KMS-11 (cell line): Measurements from ENCODE around the gene DCHS2.

Source experiments
- H2AFZ ChIP-seq: fragments of 200-600 bp; sonication (generic); 2 replicates; pipeline ENCODE4 v1.6.1; 2016; ENCODE audit warnings: antibody characterized with exemption, mixed run types, low read depth
- H3K27ac ChIP-seq: fragments of 200-600 bp; sonication (generic); 2 replicates; pipeline ENCODE4 v1.6.1; 2016; ENCODE audit warnings: mild to moderate bottlenecking, mixed run types
- H3K27me3 ChIP-seq: fragments of 200-600 bp; sonication (generic); 2 replicates; pipeline ENCODE4 v1.6.1; 2017; ENCODE audit warnings: mild to moderate bottlenecking, low read depth, mixed run types, moderate library complexity; ENCODE audit not compliant: insufficient read depth
- H3K36me3 ChIP-seq: fragments of 200-600 bp; sonication (generic); 2 replicates; pipeline ENCODE4 v1.6.1; 2017; ENCODE audit warnings: mild to moderate bottlenecking, mixed run types; ENCODE audit not compliant: insufficient read depth
- H3K4me1 ChIP-seq: fragments of 200-600 bp; sonication (generic); 2 replicates; pipeline ENCODE4 v1.6.1; 2016; ENCODE audit warnings: mild to moderate bottlenecking, low read depth, mixed run types; ENCODE audit not compliant: poor library complexity, severe bottlenecking
- H3K4me2 ChIP-seq: fragments of 200-600 bp; sonication (generic); 2 replicates; pipeline ENCODE4 v1.7.0; 2016; ENCODE audit warnings: mild to moderate bottlenecking, mixed run types
- H3K4me3 ChIP-seq: fragments of 200-600 bp; sonication (generic); IDR thresholded peaks from 2 replicates; pipeline ENCODE4 v1.6.1; 2017; ENCODE audit warnings: low read depth, low read length, mixed read lengths; ENCODE audit not compliant: insufficient read depth
- H3K79me2 ChIP-seq: fragments of 200-600 bp; sonication (generic); 2 replicates; pipeline ENCODE4 v1.6.1; 2016; ENCODE audit warnings: low read depth, mixed run types; ENCODE audit not compliant: insufficient read depth
- H3K9ac ChIP-seq: fragments of 200-600 bp; sonication (generic); 2 replicates; pipeline ENCODE4 v1.6.1; 2016; ENCODE audit warnings: mild to moderate bottlenecking, mixed run types
- H4K20me1 ChIP-seq: fragments of 200-600 bp; sonication (generic); 2 replicates; pipeline ENCODE4 v1.6.1; 2016; ENCODE audit warnings: mild to moderate bottlenecking, mixed run types; ENCODE audit not compliant: insufficient read depth
- TF ChIP-seq, protein P1 (sequence below): fragments of 200-600 bp; sonication (generic); conservative IDR thresholded peaks from 2 replicates; pipeline ENCODE4 v1.6.1; 2017; ENCODE audit warnings: low read depth, mild to moderate bottlenecking, antibody characterized with exemption, low read length, moderate library complexity, mixed read lengths

Gene DCHS2

DNA sequence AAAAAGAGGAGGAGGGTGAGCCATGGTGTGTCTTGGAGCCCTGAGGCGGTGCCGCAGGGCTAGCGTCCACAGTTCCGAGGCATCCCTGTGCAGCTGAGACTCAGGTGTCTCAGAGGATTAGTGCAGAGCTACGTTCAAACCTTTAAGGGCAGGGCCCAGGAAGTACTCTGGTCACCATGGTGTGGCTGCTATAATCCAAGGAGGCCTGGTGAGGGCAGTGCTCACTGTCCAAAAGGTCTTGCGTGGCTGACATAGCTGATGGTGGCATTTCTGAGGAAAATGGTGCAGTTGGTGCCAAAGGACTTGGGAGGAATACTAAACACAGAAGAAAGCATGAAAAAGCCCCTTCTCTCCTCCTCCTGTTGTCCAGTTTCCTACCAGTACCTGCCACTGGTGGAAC lies 146.9 kb downstream of the DCHS2 start:
- no peaks in the 10 kb centered on the region for H4K20me1 ChIP-seq
- no peaks in the 10 kb centered on the region for H3K79me2 ChIP-seq
- no peak overlapping the region for H3K4me3 ChIP-seq
- H3K27ac ChIP-seq: no peak overlapping the region
- H3K36me3 ChIP-seq: no peaks in the 10 kb centered on the region
- no peak overlapping the region for H2AFZ ChIP-seq
- H3K4me2 ChIP-seq: no peak overlapping the region
- no peaks in the 10 kb centered on the region for H3K27me3 ChIP-seq
- no peaks in the 10 kb centered on the region for H3K4me1 ChIP-seq
- H3K9ac ChIP-seq: no peak overlapping the region
- TF ChIP-seq, protein P1, sequence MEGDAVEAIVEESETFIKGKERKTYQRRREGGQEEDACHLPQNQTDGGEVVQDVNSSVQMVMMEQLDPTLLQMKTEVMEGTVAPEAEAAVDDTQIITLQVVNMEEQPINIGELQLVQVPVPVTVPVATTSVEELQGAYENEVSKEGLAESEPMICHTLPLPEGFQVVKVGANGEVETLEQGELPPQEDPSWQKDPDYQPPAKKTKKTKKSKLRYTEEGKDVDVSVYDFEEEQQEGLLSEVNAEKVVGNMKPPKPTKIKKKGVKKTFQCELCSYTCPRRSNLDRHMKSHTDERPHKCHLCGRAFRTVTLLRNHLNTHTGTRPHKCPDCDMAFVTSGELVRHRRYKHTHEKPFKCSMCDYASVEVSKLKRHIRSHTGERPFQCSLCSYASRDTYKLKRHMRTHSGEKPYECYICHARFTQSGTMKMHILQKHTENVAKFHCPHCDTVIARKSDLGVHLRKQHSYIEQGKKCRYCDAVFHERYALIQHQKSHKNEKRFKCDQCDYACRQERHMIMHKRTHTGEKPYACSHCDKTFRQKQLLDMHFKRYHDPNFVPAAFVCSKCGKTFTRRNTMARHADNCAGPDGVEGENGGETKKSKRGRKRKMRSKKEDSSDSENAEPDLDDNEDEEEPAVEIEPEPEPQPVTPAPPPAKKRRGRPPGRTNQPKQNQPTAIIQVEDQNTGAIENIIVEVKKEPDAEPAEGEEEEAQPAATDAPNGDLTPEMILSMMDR: no peak

DNA sequence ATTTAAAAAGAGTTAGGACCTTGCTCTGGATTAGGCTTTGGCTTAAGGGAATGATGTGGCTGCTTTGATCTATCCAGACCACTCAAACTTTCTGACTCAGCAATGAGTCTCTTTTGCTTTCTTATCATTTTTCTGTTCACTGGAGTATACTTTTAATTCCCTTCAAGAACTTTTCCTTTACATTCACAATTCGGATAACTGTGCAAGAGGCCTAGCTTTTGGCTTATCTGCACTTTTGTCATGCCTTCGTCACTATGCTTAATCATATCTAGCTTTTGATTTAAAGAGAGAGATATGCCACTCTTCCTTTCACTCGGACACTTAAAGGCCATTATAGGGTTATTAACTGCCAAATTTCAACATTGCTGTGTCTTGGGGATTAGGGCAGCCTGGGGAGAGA lies 147.9 kb downstream of the DCHS2 start:
- Histone ChIP-seq H3K4me1 (no peaks in the 10 kb centered on the region), H3K27ac (no peak overlapping the region), H3K4me3 (no peak overlapping the region), H3K9ac (no peak overlapping the region), H3K36me3 (no peaks in the 10 kb centered on the region), H3K79me2 (no peaks in the 10 kb centered on the region), H3K4me2 (no peak overlapping the region), H2AFZ (no peak overlapping the region), H3K27me3 (no peaks in the 10 kb centered on the region), H4K20me1 (no peaks in the 10 kb centered on the region)
- TF ChIP-seq, protein P1: no peak

DNA sequence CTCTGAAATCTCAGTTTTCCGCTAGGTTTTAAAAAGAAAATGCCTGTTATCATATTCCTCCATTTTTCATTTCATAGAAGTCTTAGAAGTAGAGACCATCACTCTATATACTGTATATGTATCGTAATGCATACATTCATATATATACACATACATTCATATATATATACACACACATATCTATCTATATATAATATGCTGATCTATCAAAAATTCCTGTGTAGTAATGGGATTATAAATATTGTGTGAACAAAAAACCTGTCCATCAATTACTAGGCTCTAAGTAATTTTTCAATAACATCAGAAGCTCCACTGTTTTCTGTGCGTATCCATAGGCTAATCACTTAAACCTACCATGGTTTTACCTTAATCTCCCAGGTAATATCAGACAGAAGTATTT lies 150.2 kb downstream of the DCHS2 start:
- no peaks in the 10 kb centered on the region for H3K27me3 ChIP-seq
- H4K20me1 ChIP-seq: no peaks in the 10 kb centered on the region
- H3K79me2 ChIP-seq: no peaks in the 10 kb centered on the region
- TF ChIP-seq, protein P1: no peak
- H3K9ac ChIP-seq: no peak overlapping the region
- H3K4me3 ChIP-seq: no peak overlapping the region
- no peak overlapping the region for H3K4me2 ChIP-seq
- H2AFZ ChIP-seq: no peak overlapping the region
- no peaks in the 10 kb centered on the region for H3K4me1 ChIP-seq
- H3K27ac ChIP-seq: no peak overlapping the region
- H3K36me3 ChIP-seq: peaks cover 4% of the 10 kb centered on the region; the same call in 1 of the 2 replicates

DNA sequence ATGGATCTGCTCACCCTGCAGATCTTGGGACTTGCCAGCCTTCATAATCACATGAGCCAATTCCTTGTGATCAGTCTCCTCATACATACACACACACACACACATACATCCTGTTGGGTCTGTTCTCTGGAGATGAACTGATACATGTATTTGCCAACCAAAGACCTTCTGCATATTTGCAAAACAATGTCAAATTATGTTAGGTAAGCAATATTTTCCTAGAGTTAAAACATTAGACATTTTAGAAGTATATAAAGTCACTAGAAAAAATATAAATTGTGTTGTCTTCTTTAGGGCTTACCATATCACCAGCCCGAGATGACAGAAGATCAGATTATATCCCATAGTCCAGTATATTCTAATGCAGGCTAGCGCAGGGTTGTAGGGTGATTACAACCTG lies 156.0 kb downstream of the DCHS2 start:
- Histone ChIP-seq H3K79me2 (no peaks in the 10 kb centered on the region), H4K20me1 (no peaks in the 10 kb centered on the region), H3K9ac (no peak overlapping the region), H3K36me3 (peaks cover 4% of the 10 kb centered on the region; the same call in 1 of the 2 replicates), H2AFZ (no peak overlapping the region), H3K4me1 (no peaks in the 10 kb centered on the region), H3K27ac (no peak overlapping the region), H3K4me3 (no peak overlapping the region), H3K4me2 (no peak overlapping the region), H3K27me3 (no peaks in the 10 kb centered on the region)
- TF ChIP-seq, protein P1: no peak
